SK-N-SH treated with all-trans-retinoic acid at 6 μM for 48 hours (cell line): ENCODE results near the gene SHB.
A peak's percentile ranks its signal among the peaks of the same experiment; 100 is the strongest.

Source experiments
- ATAC-seq: fragments of 200-7000 bp; cut with Tn5 transposase; 3 replicates; pipeline ENCODE4 v1.9.1; 2020; ENCODE audit warnings: mild to moderate bottlenecking, moderate library complexity
- ARNTL ChIP-seq: fragments of 450-650 bp; formaldehyde crosslinking; IDR thresholded peaks from 2 replicates; pipeline ENCODE4 v1.5.0; 2020; ENCODE audit warnings: low read depth, mild to moderate bottlenecking, moderate library complexity, borderline replicate concordance
- BACH2 ChIP-seq: fragments of 250-450 bp; sonication (Bioruptor Pico); IDR thresholded peaks from 2 replicates; pipeline ENCODE4 v1.9.0; 2021; ENCODE audit warnings: mild to moderate bottlenecking, borderline replicate concordance
- CSDC2 ChIP-seq: fragments of 250-450 bp; sonication (Bioruptor Pico); IDR thresholded peaks from 2 replicates; pipeline ENCODE4 v1.5.0; 2020; ENCODE audit warnings: mild to moderate bottlenecking, moderate library complexity
- CSRNP3 ChIP-seq: fragments of 250-450 bp; sonication (Bioruptor Pico); IDR thresholded peaks from 2 replicates; pipeline ENCODE4 v1.5.1; 2021; ENCODE audit warnings: mild to moderate bottlenecking, moderate library complexity
- ESRRG ChIP-seq: fragments of 250-450 bp; sonication (Bioruptor Pico); IDR thresholded peaks from 2 replicates; pipeline ENCODE4 v1.6.1; 2021; ENCODE audit warnings: mild to moderate bottlenecking
- ISL1 ChIP-seq: fragments of 250-450 bp; sonication (Bioruptor Pico); IDR thresholded peaks from 2 replicates; pipeline ENCODE4 v2.1.2; 2022; ENCODE audit warnings: mild to moderate bottlenecking, moderate library complexity
- OSR1 ChIP-seq: fragments of 250-450 bp; sonication (Bioruptor Pico); IDR thresholded peaks from 2 replicates; pipeline ENCODE4 v1.8.0; 2022; ENCODE audit warnings: moderate library complexity, mild to moderate bottlenecking, inconsistent platforms
- PATZ1 ChIP-seq: fragments of 250-450 bp; sonication (Bioruptor Pico); IDR thresholded peaks from 2 replicates; pipeline ENCODE4 v1.8.0; 2020; ENCODE audit warnings: mild to moderate bottlenecking, moderate library complexity, borderline replicate concordance
- POU6F1 ChIP-seq: fragments of 250-450 bp; sonication (Bioruptor Pico); IDR thresholded peaks from 2 replicates; pipeline ENCODE4 v1.8.0; 2021; ENCODE audit warnings: low read depth, mild to moderate bottlenecking, moderate library complexity, borderline replicate concordance
- PPARA ChIP-seq: fragments of 250-450 bp; sonication (Bioruptor Pico); IDR thresholded peaks from 2 replicates; pipeline ENCODE4 v1.5.0; 2020; ENCODE audit warnings: mild to moderate bottlenecking, borderline replicate concordance
- RARB ChIP-seq: fragments of 250-450 bp; sonication (Bioruptor Pico); IDR thresholded peaks from 2 replicates; pipeline ENCODE4 v1.8.0; 2021; ENCODE audit warnings: mild to moderate bottlenecking, moderate library complexity
- TCF4 ChIP-seq: fragments of 250-450 bp; sonication (Bioruptor Pico); IDR thresholded peaks from 2 replicates; pipeline ENCODE4 v1.8.0; 2021; ENCODE audit warnings: mild to moderate bottlenecking, moderate library complexity, borderline replicate concordance
- TOX ChIP-seq: fragments of 250-450 bp; sonication (Bioruptor Pico); IDR thresholded peaks from 2 replicates; pipeline ENCODE4 v1.8.0; 2021; ENCODE audit warnings: mild to moderate bottlenecking, moderate library complexity, borderline replicate concordance
- TSHZ2 ChIP-seq: fragments of 250-450 bp; sonication (Bioruptor Pico); IDR thresholded peaks from 2 replicates; pipeline ENCODE4 v1.5.0; 2020; ENCODE audit warnings: mild to moderate bottlenecking, moderate library complexity
- ZC3H10 ChIP-seq: fragments of 250-450 bp; sonication (Bioruptor Pico); IDR thresholded peaks from 2 replicates; pipeline ENCODE4 v1.5.1; 2021; ENCODE audit warnings: mild to moderate bottlenecking, moderate library complexity
- ZFP3 ChIP-seq: fragments of 250-450 bp; sonication (Bioruptor Pico); IDR thresholded peaks from 2 replicates; pipeline ENCODE4 v1.5.0; 2020; ENCODE audit warnings: mild to moderate bottlenecking, moderate library complexity
- ZNF565 ChIP-seq: fragments of 450-650 bp; formaldehyde crosslinking; conservative IDR thresholded peaks from 2 replicates; pipeline ENCODE4 v1.5.0; 2020; ENCODE audit warnings: low read depth, mild to moderate bottlenecking, moderate library complexity
- ZNF70 ChIP-seq: fragments of 450-650 bp; formaldehyde crosslinking; IDR thresholded peaks from 2 replicates; pipeline ENCODE4 v1.5.0; 2020; ENCODE audit warnings: mild to moderate bottlenecking, moderate library complexity
- ZNF8 ChIP-seq: fragments of 450-650 bp; formaldehyde crosslinking; IDR thresholded peaks from 2 replicates; pipeline ENCODE4 v1.5.0; 2020; ENCODE audit warnings: mild to moderate bottlenecking, moderate library complexity

Gene SHB

DNA sequence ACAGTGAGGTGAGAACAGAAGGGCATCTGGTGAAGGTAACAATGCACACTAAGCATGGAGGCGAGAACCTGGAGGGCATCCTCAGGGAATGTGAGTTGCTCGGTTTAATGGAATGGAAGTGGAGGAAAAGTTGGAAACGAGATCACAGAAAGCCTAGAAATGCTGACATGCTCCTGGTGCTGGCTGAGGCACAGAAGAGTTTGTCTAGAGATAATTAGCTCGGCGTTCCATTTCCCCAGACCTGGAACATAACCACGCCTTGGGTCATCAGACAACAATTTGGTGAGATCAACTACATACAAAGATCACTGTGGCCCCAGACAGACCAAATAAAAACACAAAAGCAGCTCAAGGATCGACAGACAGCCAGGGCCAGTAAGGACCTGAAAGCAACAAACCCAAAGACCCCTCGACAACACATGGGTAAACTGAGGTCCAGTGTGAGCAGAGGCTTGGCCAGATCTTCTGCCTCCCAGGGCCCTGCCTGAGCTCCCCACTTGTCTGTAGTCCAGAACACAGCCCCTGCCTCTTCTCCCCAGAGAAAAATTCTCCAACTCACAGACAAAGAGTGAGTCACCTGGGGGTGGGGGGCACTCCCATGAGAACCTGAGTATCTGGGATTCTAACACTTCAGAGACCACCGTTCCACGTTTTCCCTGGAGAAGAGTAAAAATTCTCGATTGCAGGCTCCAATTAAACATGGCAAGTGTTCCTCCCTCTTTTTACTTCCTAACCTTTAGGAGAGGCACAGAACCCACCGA lies 52.5 kb downstream of the SHB start:
- no peak for TF ChIP-seq POU6F1
- no peak for TF ChIP-seq ZNF70 (CRISPR knock-in tag)
- TF ChIP-seq OSR1 = no peak
- 0 out of 2 replicates have a peak, but pooled peaks have one; percentile 21 for TF ChIP-seq ZNF565 (CRISPR knock-in tag)
- TF ChIP-seq TCF4 (CRISPR knock-in tag) = no peak
- no peak for TF ChIP-seq CSDC2 (CRISPR knock-in tag)
- peak; percentile 8; the same call in 2 of the 3 replicates for ATAC-seq

DNA sequence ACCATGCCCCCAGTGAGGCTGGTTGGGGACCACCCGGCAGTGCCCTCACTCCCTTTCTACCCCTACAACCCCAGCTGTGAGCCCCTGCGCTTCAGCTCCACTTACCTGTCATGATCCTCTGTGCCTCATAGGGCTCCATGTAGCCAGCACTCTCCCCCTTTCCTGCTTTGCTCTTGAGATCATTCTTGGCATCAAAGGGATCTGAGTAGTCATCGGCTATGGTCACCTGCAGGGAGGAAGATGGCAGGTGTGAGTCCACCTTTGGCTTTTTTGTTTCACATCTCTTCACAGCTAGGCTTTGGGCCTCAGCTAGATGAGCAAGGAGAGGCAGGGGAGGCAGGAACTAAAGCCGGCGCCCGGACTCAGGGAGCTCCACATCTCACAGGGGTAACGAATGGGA lies 53.1 kb downstream of the SHB start:
- no peak for ATAC-seq
- TF ChIP-seq ARNTL (CRISPR knock-in tag) (no peak), ISL1 (no peak), OSR1 (no peak), PPARA (CRISPR knock-in tag) (no peak), ZNF70 (CRISPR knock-in tag) (no peak), RARB (CRISPR knock-in tag) (no peak), ZFP3 (no peak), BACH2 (CRISPR knock-in tag) (no peak), ESRRG (CRISPR knock-in tag) (no peak), TOX (CRISPR knock-in tag) (no peak), ZNF565 (CRISPR knock-in tag) (no peak), TSHZ2 (CRISPR knock-in tag) (no peak), PATZ1 (CRISPR knock-in tag) (no peak), ZC3H10 (CRISPR knock-in tag) (no peak), CSDC2 (CRISPR knock-in tag) (no peak), ZNF8 (CRISPR knock-in tag) (no peak), POU6F1 (no peak)

- no peak for TF ChIP-seq ZNF70 (CRISPR knock-in tag)
- TF ChIP-seq, all 23 proteins: peak for 0
- ATAC-seq = no peak
Measured at GRCh38 chr9:38015266-38015665, 53.8 kb downstream of the SHB start.

DNA sequence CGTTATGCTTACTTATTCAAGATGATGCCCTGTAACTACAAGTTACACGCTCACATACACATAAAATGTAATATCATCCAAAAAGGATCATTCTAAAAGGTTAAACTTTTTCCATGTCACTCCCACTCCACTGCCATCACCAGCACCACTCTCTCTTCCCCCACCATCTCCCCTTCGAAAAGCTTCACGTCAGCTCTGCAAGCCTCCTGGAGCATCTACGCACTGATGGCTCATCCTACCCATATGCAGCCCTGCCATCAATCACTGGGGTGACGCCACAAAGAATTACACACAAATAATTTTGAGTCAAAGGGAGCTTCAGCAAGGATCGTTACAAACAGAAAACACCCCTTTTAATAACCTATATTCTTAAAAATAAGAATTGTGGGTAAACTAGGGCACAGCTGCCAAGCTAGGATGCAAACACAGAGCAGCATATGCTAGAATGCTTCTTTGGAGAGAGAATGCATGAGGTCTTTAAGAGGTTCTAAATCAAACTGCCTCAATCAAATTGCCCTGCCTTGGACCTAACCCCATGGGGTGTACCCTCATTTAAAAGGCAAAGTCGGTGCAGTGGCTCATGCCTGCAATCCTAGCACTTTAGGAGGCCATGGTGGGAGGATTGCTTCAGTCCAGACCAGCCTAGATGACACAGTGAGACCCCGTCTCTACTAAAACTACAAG lies 56.1 kb downstream of the SHB start:
- ATAC-seq = no peak
- TF ChIP-seq ESRRG (CRISPR knock-in tag) (no peak), TCF4 (CRISPR knock-in tag) (no peak), ZNF8 (CRISPR knock-in tag) (no peak), CSDC2 (CRISPR knock-in tag) (no peak), ZNF70 (CRISPR knock-in tag) (no peak), PATZ1 (CRISPR knock-in tag) (no peak), ZC3H10 (CRISPR knock-in tag) (no peak), CSRNP3 (CRISPR knock-in tag) (no peak), TOX (CRISPR knock-in tag) (no peak), TSHZ2 (CRISPR knock-in tag) (no peak)
